NCI-H2196 treated with DMSO at 0.1 percent for 48 hours (cell line): ENCODE results near the gene IL4I1.

Experiments used
- DNase-seq: peaks from one replicate; lab custom pipeline; 2025; ENCODE audit not compliant: unreplicated experiment; lab: John Stamatoyannopoulos, UW

IL4I1 gene

DNA sequence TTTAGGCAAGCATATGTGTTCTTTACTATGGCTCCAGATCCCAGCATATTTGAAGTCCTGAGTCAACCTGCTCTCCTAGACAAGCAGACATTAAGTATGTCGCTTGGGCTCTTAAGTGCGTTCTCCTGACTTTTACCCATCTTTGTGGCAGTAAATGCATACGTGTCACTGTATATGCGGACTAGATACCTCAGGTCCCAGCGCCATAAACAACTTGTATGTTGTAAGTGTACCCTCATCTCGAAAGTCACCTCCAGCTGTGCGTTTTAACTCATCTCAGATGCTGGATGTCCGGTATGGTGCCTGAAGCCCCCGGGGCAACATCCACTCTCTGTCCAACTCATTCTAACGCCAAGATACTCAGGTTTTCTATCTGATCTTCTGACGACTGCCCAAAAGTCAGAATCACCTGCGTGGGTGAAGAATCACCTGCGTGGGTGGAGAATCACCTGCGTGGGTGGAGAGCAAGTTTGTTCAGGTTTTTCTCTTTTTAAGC is 44.0 kb downstream of the IL4I1 start:
- no peak for DNase-seq

GRCh38 chr19:49851456-49852259 is 45.0 kb downstream of the IL4I1 start:
- no peak for DNase-seq

DNA sequence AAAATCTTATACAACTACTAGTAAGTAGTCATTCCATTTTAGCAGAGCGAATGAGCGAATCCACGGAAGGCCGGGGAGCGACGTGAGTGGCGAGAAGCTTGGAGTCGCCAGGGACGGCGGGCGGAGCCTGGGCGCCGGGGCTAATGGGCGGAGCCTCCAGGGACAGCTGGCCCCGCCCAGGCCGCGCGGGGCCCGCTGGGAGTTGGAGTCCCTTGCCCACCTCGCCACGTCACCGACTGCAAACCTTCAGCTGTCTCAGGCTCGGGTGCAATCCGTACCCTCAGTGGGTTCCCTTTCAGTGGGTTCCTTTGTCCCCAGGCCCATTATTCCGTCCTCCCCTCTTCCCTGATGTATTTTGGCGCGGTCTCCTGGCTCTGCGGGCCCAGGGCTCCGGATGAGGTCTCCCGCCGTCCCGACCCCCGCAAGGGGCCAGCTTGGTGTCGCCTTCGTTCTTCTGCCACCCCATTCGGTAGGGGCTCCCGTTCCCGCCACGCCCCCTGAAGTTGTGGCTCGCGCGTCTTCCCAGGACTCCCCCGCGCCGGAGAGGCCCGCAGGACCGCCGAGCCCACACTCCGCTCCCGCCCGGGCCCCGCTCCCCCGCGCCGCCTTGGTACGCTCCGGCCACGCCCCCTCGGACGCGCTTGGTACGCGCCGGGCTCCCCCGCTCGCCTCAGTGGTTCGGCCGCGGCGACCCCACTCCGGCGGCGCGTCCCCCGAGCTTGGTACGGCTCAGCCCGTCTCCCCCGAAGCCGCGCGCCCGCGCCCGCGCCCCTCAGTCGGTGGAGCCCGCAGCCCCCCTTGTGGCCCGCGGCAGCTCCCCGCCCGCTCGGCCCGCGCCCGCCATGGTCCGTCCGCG is 46.0 kb downstream of the IL4I1 start, which contains the start of gene PTOV1:
Gene PTOV1 (plus strand): TSS at position 673 of the 856 bp plus-strand sequence.
- peak; percentile 90 for DNase-seq

DNA sequence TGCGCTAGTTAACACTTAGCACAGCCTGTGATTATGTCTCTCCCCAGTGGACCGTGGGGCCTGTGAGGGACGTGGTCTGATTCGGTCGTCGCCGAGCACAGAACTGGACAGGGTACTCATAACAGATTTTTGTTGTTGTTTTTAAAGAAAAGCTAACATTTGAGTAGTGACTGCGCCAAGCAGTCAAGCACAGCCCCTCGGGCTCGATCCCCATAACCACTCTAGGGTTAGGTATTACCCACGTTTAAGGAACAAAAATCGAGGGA is 46.5 kb downstream of the IL4I1 start:
- DNase-seq, result no peak

GRCh38 chr19:49849433-49850220 is 47.1 kb downstream of the IL4I1 start:
- no peak for DNase-seq

DNA sequence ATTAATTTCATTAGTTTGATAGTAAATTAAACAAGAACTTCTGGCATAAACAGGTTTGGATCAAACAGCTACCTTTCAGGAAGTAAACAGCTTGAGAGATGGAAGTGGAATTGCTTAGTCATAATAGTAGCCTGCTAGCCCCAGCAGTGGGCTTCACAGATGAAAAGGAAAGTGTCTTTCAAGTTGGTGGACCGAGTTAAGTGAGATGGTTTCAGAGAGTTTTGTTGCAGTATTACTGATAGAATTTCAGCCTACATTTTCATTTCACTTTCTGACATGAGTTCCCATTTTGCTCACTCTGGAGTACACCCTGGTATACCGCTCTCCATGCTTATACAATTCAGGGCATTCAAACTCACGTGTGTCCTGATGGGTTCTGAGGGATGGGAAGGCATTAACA is 47.7 kb downstream of the IL4I1 start:
- no peak for DNase-seq

GRCh38 chr19:49847731-49848696 is 48.7 kb downstream of the IL4I1 start:
- no peak for DNase-seq

GRCh38 chr19:49846408-49846807 is 50.3 kb downstream of the IL4I1 start:
- DNase-seq, result no peak

DNA sequence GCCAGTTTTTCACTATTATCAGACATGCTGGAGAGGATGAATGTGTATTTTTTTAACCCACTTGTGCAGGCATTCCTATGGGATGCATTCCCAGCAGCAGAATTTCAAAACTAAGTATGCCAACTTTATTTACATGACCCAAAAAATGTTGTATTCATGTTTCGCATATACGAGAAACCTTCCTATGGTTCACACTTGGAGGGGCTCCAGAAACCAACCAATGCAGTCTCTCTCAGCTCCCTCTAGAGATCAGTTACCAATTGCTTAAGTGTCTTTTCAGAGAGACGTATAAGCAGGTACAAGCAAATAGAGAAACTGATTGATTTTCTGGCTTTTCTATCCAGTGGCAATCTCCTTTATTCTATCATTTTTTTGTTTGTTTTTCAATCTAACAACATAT is 51.3 kb downstream of the IL4I1 start:
- DNase-seq, result no peak

GRCh38 chr19:49844138-49845095 is 52.3 kb downstream of the IL4I1 start:
- DNase-seq, result no peak

DNA sequence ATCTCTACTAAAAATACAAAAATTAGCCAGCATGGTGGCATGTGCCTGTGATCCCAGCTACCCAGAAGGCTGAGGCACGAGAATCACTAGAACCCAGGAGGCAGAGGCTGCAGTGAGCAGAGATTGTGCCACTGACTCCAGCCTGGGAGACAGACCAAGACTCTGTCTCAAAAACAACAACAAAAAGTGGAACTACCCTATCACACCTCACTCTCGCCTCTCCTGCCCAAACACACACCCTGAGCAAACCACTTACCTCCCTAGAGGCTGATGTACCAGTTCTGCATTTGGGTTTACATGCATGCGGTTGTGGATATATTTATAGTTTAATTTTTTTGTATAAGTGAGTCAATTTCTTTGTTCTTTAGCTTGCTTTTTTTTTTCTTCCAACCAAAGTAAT is 53.4 kb downstream of the IL4I1 start:
- DNase-seq, result no peak

DNA sequence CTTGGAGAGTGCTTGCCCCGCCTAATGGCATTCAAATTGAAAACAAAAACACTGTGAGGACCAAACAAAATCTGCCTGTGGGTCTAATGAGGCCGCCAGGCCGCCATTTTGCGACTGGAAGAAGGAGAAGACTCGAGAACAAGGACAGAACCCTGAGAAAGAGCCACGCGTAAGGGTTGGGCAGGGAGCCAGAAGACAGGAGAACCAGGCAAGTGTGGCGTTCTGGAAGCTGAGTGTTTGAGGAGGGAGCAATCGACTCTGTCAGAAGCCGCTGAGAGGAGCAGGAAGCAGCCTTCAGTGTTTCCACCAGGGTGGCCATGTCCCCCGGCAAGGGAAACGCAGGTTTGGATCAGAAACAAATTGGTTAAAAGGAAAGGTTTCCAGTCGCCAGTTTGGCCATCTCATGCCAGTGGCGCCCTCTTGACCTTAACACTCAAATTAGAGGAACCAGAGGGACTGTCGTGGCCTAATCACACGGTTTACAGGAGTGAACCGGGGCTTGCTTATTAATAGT is 55.9 kb downstream of the IL4I1 start:
- no peak for DNase-seq

- no peak for DNase-seq
Measured at GRCh38 chr19:49840321-49840720, 56.4 kb downstream of the IL4I1 start.

- DNase-seq, result no peak
Measured at GRCh38 chr19:49839713-49840112, 57.0 kb downstream of the IL4I1 start.
